ENCODE data around the gene ATRX. TPM values are rescaled to one million over a fixed set of nuclear protein-coding genes. Genes with fewer than 3 reads are reported as not detected.

The ATRX gene
- total RNA-seq, 1 experiment from 2014 or later: 93.3 TPM

DNA sequence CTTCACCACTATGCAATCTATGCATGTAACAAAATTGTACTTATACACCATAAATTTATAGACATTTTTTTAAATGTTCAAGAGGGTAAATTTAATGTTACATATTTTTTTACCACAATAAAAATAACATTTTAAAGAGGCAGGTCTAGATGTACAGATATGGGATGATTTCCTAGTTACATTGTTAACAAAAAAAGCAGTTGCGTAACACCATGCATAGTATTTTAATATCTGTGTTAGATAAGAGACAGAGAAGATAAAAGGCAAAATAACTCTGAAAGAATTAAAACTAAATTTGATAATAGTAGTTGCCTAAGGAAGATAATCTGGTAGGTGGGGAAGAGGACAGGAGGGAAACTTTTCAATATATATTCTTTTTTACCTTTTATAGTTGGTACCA, 9.1 kb upstream of the ATRX start:
- H3K9me3 ChIP-seq (ENCODE audit: insufficient read depth, low read depth): no peaks in the 10 kb centered on the region
- no peak overlapping the region for H3K27ac ChIP-seq
- no peaks in the 10 kb centered on the region for H3K36me3 ChIP-seq (ENCODE audit: low read depth)
- DNase-seq: no peak
- intact Hi-C loops (cut with micrococcal nuclease; ENCODE audit: unreplicated experiment): no loop called here
- no peaks in the 10 kb centered on the region for H3K79me2 ChIP-seq (ENCODE audit: low read depth)
- no peaks in the 10 kb centered on the region for H3K4me1 ChIP-seq (replicated peaks; ENCODE audit: insufficient read depth)
- BruUV-seq (replicated peaks): no TSS peak
- no peak overlapping the region for H3K4me3 ChIP-seq
- TF ChIP-seq EZH2 (IDR thresholded peaks at IDR 0.05; ENCODE audit: low read depth): no peak
- TF ChIP-seq, protein P1, sequence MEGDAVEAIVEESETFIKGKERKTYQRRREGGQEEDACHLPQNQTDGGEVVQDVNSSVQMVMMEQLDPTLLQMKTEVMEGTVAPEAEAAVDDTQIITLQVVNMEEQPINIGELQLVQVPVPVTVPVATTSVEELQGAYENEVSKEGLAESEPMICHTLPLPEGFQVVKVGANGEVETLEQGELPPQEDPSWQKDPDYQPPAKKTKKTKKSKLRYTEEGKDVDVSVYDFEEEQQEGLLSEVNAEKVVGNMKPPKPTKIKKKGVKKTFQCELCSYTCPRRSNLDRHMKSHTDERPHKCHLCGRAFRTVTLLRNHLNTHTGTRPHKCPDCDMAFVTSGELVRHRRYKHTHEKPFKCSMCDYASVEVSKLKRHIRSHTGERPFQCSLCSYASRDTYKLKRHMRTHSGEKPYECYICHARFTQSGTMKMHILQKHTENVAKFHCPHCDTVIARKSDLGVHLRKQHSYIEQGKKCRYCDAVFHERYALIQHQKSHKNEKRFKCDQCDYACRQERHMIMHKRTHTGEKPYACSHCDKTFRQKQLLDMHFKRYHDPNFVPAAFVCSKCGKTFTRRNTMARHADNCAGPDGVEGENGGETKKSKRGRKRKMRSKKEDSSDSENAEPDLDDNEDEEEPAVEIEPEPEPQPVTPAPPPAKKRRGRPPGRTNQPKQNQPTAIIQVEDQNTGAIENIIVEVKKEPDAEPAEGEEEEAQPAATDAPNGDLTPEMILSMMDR (conservative IDR thresholded peaks at IDR 0.05): no peak
- H2AFZ ChIP-seq: no peak overlapping the region
- POLR2A ChIA-PET (ENCODE audit: unreplicated experiment): no interaction called here
- no peaks in the 10 kb centered on the region for H3K27me3 ChIP-seq (ENCODE audit: insufficient read depth, low read depth)
- no peaks in the 10 kb centered on the region for H3F3A ChIP-seq (ENCODE audit: insufficient read depth, low read depth)
- H3K9me2 ChIP-seq (ENCODE audit: insufficient read depth): no peaks in the 10 kb centered on the region
- CTCF ChIA-PET: no interaction called here
- no peaks in the 10 kb centered on the region for H4K20me1 ChIP-seq (ENCODE audit: insufficient read depth)
- no peak overlapping the region for H3K4me2 ChIP-seq

DNA sequence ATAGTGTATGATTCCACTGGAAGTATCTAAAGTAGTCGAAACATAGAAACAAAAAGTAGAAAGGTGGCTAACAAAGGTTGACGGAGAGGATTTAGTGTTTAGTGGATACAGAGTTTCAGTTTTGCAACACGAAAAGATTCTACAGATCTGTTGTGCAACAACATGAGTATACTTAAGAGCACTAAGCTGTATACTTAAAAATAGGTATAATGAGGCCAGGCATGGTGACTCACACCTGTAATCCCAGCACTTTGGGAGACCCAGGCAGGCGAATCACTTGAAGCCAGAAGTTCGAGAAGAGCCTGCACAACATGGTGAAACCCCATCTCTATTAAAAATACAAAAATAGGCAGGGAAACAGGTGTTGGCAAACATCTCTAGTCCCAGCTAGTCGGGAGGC, 7.9 kb upstream of the ATRX start:
- DNase-seq: no peak

DNA sequence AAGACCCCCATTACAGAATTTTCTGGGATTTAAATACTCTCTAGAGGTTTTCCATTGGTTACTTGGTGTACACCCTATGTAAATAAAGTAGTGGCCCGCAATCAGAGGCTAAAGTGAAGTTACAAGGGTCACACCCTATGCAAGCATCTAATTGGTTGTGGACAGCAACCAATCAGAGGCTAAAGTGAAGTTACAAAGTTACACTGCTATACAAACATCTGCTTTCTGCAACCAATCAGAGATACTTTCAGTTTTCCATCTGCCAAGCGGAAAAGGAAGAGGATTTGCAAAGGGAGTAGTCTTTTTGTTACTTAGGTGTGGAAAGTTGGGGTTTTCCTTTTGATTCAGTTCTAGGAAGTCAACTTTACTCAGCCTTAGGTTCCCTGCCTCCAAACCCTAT, 2.0 kb upstream of the ATRX start:
- Histone ChIP-seq H3K27me3 (ENCODE audit: insufficient read depth, low read depth) (no peaks in the 10 kb centered on the region), H3K4me2 (no peak overlapping the region), H3K79me2 (ENCODE audit: low read depth) (peaks cover 32% of the 10 kb centered on the region), H2AFZ (no peak overlapping the region), H3K4me3 (no peak overlapping the region), H3F3A (ENCODE audit: insufficient read depth, low read depth) (no peaks in the 10 kb centered on the region), H3K9me3 (ENCODE audit: insufficient read depth, low read depth) (no peaks in the 10 kb centered on the region), H3K36me3 (ENCODE audit: low read depth) (no peaks in the 10 kb centered on the region), H4K20me1 (ENCODE audit: insufficient read depth) (peaks cover 18% of the 10 kb centered on the region), H3K9me2 (ENCODE audit: insufficient read depth) (no peaks in the 10 kb centered on the region), H3K4me1 (replicated peaks; ENCODE audit: insufficient read depth) (peaks cover 14% of the 10 kb centered on the region), H3K27ac (no peak overlapping the region)
- ChIA-PET POLR2A (ENCODE audit: unreplicated experiment) (interaction anchor here (0.6 kb wide), 1 partner anchor 64 kb away, joined by 6 read pairs; no protein-coding TSS in a partner anchor), CTCF (no interaction called here)
- DNase-seq: no peak
- intact Hi-C loops (cut with micrococcal nuclease; ENCODE audit: unreplicated experiment): no loop called here
- no TSS peak for BruUV-seq (replicated peaks)
- no peak for TF ChIP-seq EZH2 (IDR thresholded peaks at IDR 0.05; ENCODE audit: low read depth)
- TF ChIP-seq, protein P1 (conservative IDR thresholded peaks at IDR 0.05): no peak

More for the DNA sequence above, 7.9 kb upstream of the ATRX start:
- H3K27me3 ChIP-seq (ENCODE audit: insufficient read depth, low read depth): no peaks in the 10 kb centered on the region
- intact Hi-C loops (cut with micrococcal nuclease; ENCODE audit: unreplicated experiment): no loop called here
- no peaks in the 10 kb centered on the region for H3K4me1 ChIP-seq (replicated peaks; ENCODE audit: insufficient read depth)
- TF ChIP-seq, protein P1 (conservative IDR thresholded peaks at IDR 0.05): no peak
- TF ChIP-seq EZH2 (IDR thresholded peaks at IDR 0.05; ENCODE audit: low read depth): no peak
- no peak overlapping the region for H3K27ac ChIP-seq
- H3K36me3 ChIP-seq (ENCODE audit: low read depth): no peaks in the 10 kb centered on the region
- H2AFZ ChIP-seq: no peak overlapping the region
- no peak overlapping the region for H3K4me3 ChIP-seq
- H3F3A ChIP-seq (ENCODE audit: insufficient read depth, low read depth): no peaks in the 10 kb centered on the region
- H3K79me2 ChIP-seq (ENCODE audit: low read depth): no peaks in the 10 kb centered on the region
- H3K9me3 ChIP-seq (ENCODE audit: insufficient read depth, low read depth): no peaks in the 10 kb centered on the region
- H4K20me1 ChIP-seq (ENCODE audit: insufficient read depth): no peaks in the 10 kb centered on the region
- BruUV-seq (replicated peaks): no TSS peak
- no peaks in the 10 kb centered on the region for H3K9me2 ChIP-seq (ENCODE audit: insufficient read depth)
- CTCF ChIA-PET: no interaction called here
- H3K4me2 ChIP-seq: no peak overlapping the region
- POLR2A ChIA-PET (ENCODE audit: unreplicated experiment): no interaction called here
